HCT116 (cell line): ENCODE results near the gene FZR1. TPM values are rescaled to one million over a fixed set of nuclear protein-coding genes. Genes with fewer than 3 reads are reported as not detected.

ENCODE experiments used
- ATAC-seq: fragments of 200-7000 bp; cut with Tn5 transposase; 2 replicates; pipeline ENCODE4 v1.9.1; 2020; ENCODE audit warnings: mild to moderate bottlenecking, moderate library complexity
- BruUV-seq: library from RNA; stranded (reverse); fragments of 400-500 nt; replicated peaks from 2 replicates; lab custom pipeline; 2021; lab: Mats Ljungman, UMichigan
- CTCF ChIA-PET: fragments of 300-600 bp; sonication (Branson Sonifier 250); formaldehyde crosslinking; loops from one replicate; lab custom pipeline; 2021; ENCODE audit warnings: antibody characterized with exemption; lab: Charles Lee
- POLR2A ChIA-PET: fragments of 300-600, 350-600 bp; sonication (Branson Sonifier 250); formaldehyde crosslinking; loops from one replicate; lab custom pipeline; 2021; ENCODE audit warnings: antibody characterized with exemption; lab: Charles Lee
- RAD21 ChIA-PET, 2 experiments: fragments of 300-600 bp; sonication (Branson Sonifier 250); formaldehyde crosslinking; loops; one replicate each; lab custom pipeline; 2023; ENCODE audit warnings: low total read pairs in 2 of 2; ENCODE audit not compliant: uncharacterized antibody in 2 of 2, unreplicated experiment in 2 of 2, low non-redundant PET in 1 of 2; lab: Charles Lee
- DNase-seq: peaks from one replicate; pipeline ENCODE4 v3.0.0-alpha.2; 2010; ENCODE audit warnings: low read depth, low spot score
- H2AFZ ChIP-seq: fragments of 200-600 bp; shearing (Covaris generic), sonication (generic); 2 replicates; pipeline ENCODE4 v1.6.1; 2017; ENCODE audit warnings: low read depth, mixed run types, mixed read lengths, antibody characterized with exemption, low read length; ENCODE audit not compliant: poor library complexity, severe bottlenecking
- H3K27ac ChIP-seq: 2 replicates; pipeline ENCODE4 v1.5.1; 2012; ENCODE audit warnings: low read depth, low read length
- H3K27me3 ChIP-seq: fragments of 200-600 bp; sonication (generic); 2 replicates; pipeline ENCODE4 v1.6.1; 2016; ENCODE audit warnings: mixed run types, low read length, mixed read lengths; ENCODE audit not compliant: insufficient read depth
- H3K36me3 ChIP-seq, 2 experiments: fragments of 200-500 bp in 1 of 2; fragments of 200-600 bp in 1 of 2; sonication (Bioruptor generic) in 1 of 2; sonication (generic) in 1 of 2; 2 replicates each; pipeline versions ENCODE4 v1.5.1 to v1.6.1; 2014 to 2016; ENCODE audit warnings: low read length in 2 of 2, inconsistent platforms in 1 of 2, mixed read lengths in 1 of 2, mixed run types in 1 of 2; ENCODE audit not compliant: insufficient read depth in 2 of 2, control insufficient read depth in 1 of 2
- H3K4me1 ChIP-seq, 2 experiments: fragments of 200-600 bp in 1 of 2; sonication (generic) in 1 of 2; 2 replicates each; pipeline versions ENCODE4 v1.5.1 to v1.6.1; 2012 to 2017; ENCODE audit warnings: low read length in 2 of 2, inconsistent platforms in 1 of 2, mild to moderate bottlenecking in 1 of 2, mixed read lengths in 1 of 2, mixed run types in 1 of 2, moderate library complexity in 1 of 2; ENCODE audit not compliant: insufficient read depth in 2 of 2, control insufficient read depth in 1 of 2
- H3K4me2 ChIP-seq: fragments of 200-600 bp; sonication (generic); 2 replicates; pipeline ENCODE4 v1.6.1; 2017; ENCODE audit warnings: mixed run types, low read length, mixed read lengths
- H3K4me3 ChIP-seq, 2 experiments: fragments of 200-600 bp in 1 of 2; sonication (generic) in 1 of 2; replicated peaks in 1 of 2; 2 replicates each; pipeline ENCODE4 v1.5.1; 2011 to 2016; ENCODE audit warnings: low read length in 2 of 2, control low read depth in 1 of 2, low read depth in 1 of 2, mild to moderate bottlenecking in 1 of 2, mixed read lengths in 1 of 2, mixed run types in 1 of 2
- H3K79me2 ChIP-seq: fragments of 200-600 bp; sonication (generic); 2 replicates; pipeline ENCODE4 v1.6.1; 2017; ENCODE audit warnings: mild to moderate bottlenecking, mixed run types, low read length, moderate library complexity, mixed read lengths; ENCODE audit not compliant: insufficient read depth
- H3K9ac ChIP-seq: fragments of 200-600 bp; sonication (generic); 2 replicates; pipeline ENCODE4 v1.6.1; 2016; ENCODE audit warnings: low read length, mixed read lengths
- H3K9me2 ChIP-seq: fragments of 200-600 bp; sonication (generic), shearing (Covaris generic); 2 replicates; pipeline ENCODE4 v1.6.1; 2017; ENCODE audit warnings: mixed run types, mild to moderate bottlenecking, moderate library complexity; ENCODE audit not compliant: insufficient read depth
- H3K9me3 ChIP-seq, 2 experiments: fragments of 200-500 bp in 1 of 2; fragments of 200-600 bp in 1 of 2; sonication (Bioruptor generic) in 1 of 2; sonication (generic) in 1 of 2; 2 replicates each; pipeline ENCODE4 v1.6.1; 2014 to 2017; ENCODE audit warnings: low read length in 2 of 2, mixed read lengths in 2 of 2, inconsistent platforms in 1 of 2, low read depth in 1 of 2, mild to moderate bottlenecking in 1 of 2, mixed run types in 1 of 2, moderate library complexity in 1 of 2; ENCODE audit not compliant: control insufficient read depth in 1 of 2, insufficient read depth in 1 of 2
- H4K20me1 ChIP-seq: fragments of 200-600 bp; sonication (generic), shearing (Covaris generic); 2 replicates; pipeline ENCODE4 v1.6.1; 2017; ENCODE audit warnings: mixed run types, mild to moderate bottlenecking, moderate library complexity; ENCODE audit not compliant: insufficient read depth
- CBX3 ChIP-seq: IDR thresholded peaks from 2 replicates; pipeline ENCODE4 v1.6.1; 2012; ENCODE audit warnings: low read depth
- CEBPB ChIP-seq: IDR thresholded peaks from 2 replicates; pipeline ENCODE4 v1.6.1; 2012; ENCODE audit warnings: low read depth
- EGR1 ChIP-seq: IDR thresholded peaks from 2 replicates; pipeline ENCODE4 v1.6.1; 2012; ENCODE audit warnings: low read depth
- ELF1 ChIP-seq: IDR thresholded peaks from 2 replicates; pipeline ENCODE4 v1.6.1; 2012; ENCODE audit warnings: low read depth, borderline replicate concordance
- EZH2phosphoT487 ChIP-seq: fragments of 200-600 bp; IDR thresholded peaks from 2 replicates; pipeline ENCODE4 v1.6.1; 2018; ENCODE audit warnings: antibody characterized with exemption, borderline replicate concordance
- FOSL1 ChIP-seq: IDR thresholded peaks from 2 replicates; pipeline ENCODE4 v1.6.1; 2012; ENCODE audit warnings: low read depth
- JUND ChIP-seq: IDR thresholded peaks from 2 replicates; pipeline ENCODE4 v1.6.1; 2012
- POLR2A ChIP-seq: IDR thresholded peaks from 2 replicates; pipeline ENCODE4 v1.7.0; 2011; ENCODE audit warnings: borderline replicate concordance; ENCODE audit not compliant: insufficient read depth, insufficient read length; ENCODE audit errors: extremely low read depth
- SIN3A ChIP-seq: IDR thresholded peaks from 2 replicates; pipeline ENCODE4 v1.6.1; 2012; ENCODE audit warnings: low read depth
- SP1 ChIP-seq: IDR thresholded peaks from 2 replicates; pipeline ENCODE4 v1.6.1; 2012; ENCODE audit warnings: low read depth
- SRF ChIP-seq: IDR thresholded peaks from 2 replicates; pipeline ENCODE4 v1.6.1; 2012; ENCODE audit warnings: low read depth
- TCF7L2 ChIP-seq: IDR thresholded peaks from 2 replicates; pipeline ENCODE4 v1.7.0; 2011; ENCODE audit warnings: borderline replicate concordance, inconsistent platforms; ENCODE audit not compliant: insufficient read depth, insufficient read length; ENCODE audit errors: extremely low read depth
- ZFX ChIP-seq: fragments of 450-650 bp; IDR thresholded peaks from 2 replicates; pipeline ENCODE4 v1.6.1; 2017
- intact Hi-C: fragments of 100-400 bp; cut with micrococcal nuclease; formaldehyde crosslinking; loops from 2 replicates; pipeline ENCODE4 v1.10.0; 2022
- total RNA-seq: library from RNA; stranded (reverse); gene quantifications from one replicate; pipeline ENCODE4 v1.2.1, GENCODE V29; 2021; ENCODE audit not compliant: unreplicated experiment
- TF ChIP-seq, protein P1 (sequence below): IDR thresholded peaks from 2 replicates; pipeline ENCODE4 v1.6.1; 2012
- TF ChIP-seq, protein P2 (sequence below): IDR thresholded peaks from 2 replicates; pipeline ENCODE4 v1.6.1; 2012
- TF ChIP-seq, protein P3 (sequence below): IDR thresholded peaks from 2 replicates; pipeline ENCODE4 v1.6.1; 2011; ENCODE audit warnings: mild to moderate bottlenecking, low read length, moderate library complexity; ENCODE audit not compliant: insufficient replicate concordance; ENCODE audit errors: extremely low read depth

The FZR1 gene
- total RNA-seq, 1 experiment from 2014 or later: 60.3 TPM

DNA sequence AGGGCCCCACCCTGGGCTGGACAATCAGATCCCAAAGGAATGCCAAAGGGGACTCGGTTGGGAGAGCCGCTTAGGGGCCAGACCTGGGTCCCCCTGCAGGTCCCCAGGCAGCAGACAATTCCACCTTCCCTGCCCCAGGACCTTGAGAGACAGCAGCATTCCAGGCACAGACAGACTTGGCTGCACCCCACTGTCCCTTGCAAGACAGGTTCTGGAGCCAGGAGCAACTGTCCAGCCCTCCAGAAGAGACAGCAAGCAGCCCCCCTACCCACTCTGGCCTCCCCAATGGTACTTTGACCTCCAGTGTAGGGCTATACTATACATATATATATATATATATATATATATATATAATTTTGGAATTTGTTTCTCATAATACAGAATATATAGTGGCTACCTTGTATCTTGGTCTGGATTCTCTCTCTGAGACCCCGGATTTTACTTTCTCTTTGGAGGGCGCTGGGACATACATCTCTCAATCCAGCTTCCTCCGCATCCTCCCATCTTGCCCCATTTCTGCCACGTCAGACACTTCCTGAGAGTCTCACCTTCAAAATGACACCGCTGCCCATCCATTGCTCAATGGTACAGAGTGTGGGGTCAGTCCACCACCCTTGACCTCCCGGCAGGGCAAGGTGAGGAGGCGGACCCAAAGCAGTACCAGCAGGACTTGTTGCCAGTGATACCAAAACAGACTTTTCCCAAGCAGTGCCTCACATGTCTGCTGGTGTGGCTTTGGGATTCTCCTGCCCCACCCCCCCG lies 38.5 kb upstream of the FZR1 start:
- H3K9ac ChIP-seq: no peak overlapping the region
- H3K27me3 ChIP-seq: no peaks in the 10 kb centered on the region
- no peaks in the 10 kb centered on the region for H3K9me2 ChIP-seq
- no peak overlapping the region for H3K4me3 ChIP-seq
- DNase-seq: no peak
- ATAC-seq: no peak
- H3K79me2 ChIP-seq: no peaks in the 10 kb centered on the region
- H3K36me3 ChIP-seq: peaks cover 3 to 5% of the 10 kb centered on the region in 2 experiments; a peak in 2 of 4 replicates
- ChIA-PET RAD21 (no interaction called here), CTCF (no interaction called here), POLR2A (no interaction called here)
- H2AFZ ChIP-seq: no peak overlapping the region
- intact Hi-C loops: no loop called here
- no peak overlapping the region for H3K4me2 ChIP-seq
- H4K20me1 ChIP-seq: no peaks in the 10 kb centered on the region
- no peak overlapping the region for H3K27ac ChIP-seq
- no peak for TF ChIP-seq SP1
- TF ChIP-seq CBX3: peak; percentile 43; the same call in 1 of the 2 replicates
- TF ChIP-seq, all 23 proteins: peak for 1
- no peaks in the 10 kb centered on the region for H3K4me1 ChIP-seq
- no TSS peak for BruUV-seq
- H3K9me3 ChIP-seq: no peaks in the 10 kb centered on the region; a peak in 1 of 4 replicates

DNA sequence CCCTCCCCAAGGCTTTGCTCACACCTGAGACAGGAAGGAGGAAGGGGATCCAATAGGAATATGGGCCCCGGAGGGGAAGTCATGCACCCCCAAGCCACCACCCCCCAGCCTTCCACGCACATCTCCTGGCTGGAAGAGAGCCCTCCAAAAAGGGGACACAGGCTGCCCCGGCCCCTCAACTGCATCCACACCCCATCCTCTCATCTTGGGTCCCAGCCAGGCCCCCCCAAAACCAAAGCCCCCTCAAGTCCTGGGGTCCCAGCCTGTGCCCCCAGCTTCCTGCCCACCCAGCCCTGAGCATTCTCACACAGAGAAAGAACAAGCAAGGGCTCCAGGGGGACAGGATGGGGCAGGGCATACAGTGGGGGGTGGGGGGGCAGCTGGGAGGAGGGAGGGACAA lies 37.9 kb upstream of the FZR1 start:
- ChIA-PET CTCF (interaction anchor here (1.3 kb wide), 1 partner anchor 17 kb away, joined by 3 read pairs; no protein-coding TSS in a partner anchor), POLR2A (no interaction called here), RAD21 (no interaction called here)
- Histone ChIP-seq H3K9me3 (no peaks in the 10 kb centered on the region; a peak in 1 of 4 replicates), H3K4me1 (no peaks in the 10 kb centered on the region), H2AFZ (no peak overlapping the region), H3K27me3 (no peaks in the 10 kb centered on the region), H3K4me3 (no peak overlapping the region), H3K27ac (no peak overlapping the region), H3K4me2 (no peak overlapping the region), H3K9ac (no peak overlapping the region), H3K79me2 (no peaks in the 10 kb centered on the region), H4K20me1 (no peaks in the 10 kb centered on the region), H3K36me3 (no peaks in the 10 kb centered on the region), H3K9me2 (no peaks in the 10 kb centered on the region)
- TF ChIP-seq, protein P1, sequence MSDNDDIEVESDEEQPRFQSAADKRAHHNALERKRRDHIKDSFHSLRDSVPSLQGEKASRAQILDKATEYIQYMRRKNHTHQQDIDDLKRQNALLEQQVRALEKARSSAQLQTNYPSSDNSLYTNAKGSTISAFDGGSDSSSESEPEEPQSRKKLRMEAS: no peak
- TF ChIP-seq CEBPB (no peak), TCF7L2 (no peak), EGR1 (no peak), JUND (no peak), SRF (no peak), SP1 (no peak), ELF1 (no peak), FOSL1 (no peak), SIN3A (no peak), ZFX (no peak), POLR2A (no peak), EZH2phosphoT487 (no peak)
- TF ChIP-seq, protein P2, sequence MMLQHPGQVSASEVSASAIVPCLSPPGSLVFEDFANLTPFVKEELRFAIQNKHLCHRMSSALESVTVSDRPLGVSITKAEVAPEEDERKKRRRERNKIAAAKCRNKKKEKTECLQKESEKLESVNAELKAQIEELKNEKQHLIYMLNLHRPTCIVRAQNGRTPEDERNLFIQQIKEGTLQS: no peak
- TF ChIP-seq, protein P3, sequence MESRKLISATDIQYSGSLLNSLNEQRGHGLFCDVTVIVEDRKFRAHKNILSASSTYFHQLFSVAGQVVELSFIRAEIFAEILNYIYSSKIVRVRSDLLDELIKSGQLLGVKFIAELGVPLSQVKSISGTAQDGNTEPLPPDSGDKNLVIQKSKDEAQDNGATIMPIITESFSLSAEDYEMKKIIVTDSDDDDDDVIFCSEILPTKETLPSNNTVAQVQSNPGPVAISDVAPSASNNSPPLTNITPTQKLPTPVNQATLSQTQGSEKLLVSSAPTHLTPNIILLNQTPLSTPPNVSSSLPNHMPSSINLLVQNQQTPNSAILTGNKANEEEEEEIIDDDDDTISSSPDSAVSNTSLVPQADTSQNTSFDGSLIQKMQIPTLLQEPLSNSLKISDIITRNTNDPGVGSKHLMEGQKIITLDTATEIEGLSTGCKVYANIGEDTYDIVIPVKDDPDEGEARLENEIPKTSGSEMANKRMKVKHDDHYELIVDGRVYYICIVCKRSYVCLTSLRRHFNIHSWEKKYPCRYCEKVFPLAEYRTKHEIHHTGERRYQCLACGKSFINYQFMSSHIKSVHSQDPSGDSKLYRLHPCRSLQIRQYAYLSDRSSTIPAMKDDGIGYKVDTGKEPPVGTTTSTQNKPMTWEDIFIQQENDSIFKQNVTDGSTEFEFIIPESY: no peak
- no peak for DNase-seq
- no peak for ATAC-seq
- no TSS peak for BruUV-seq
- intact Hi-C loops: no loop called here
